ENCODE data around the gene FBXL7. TPM values are rescaled to one million over a fixed set of nuclear protein-coding genes. Genes with fewer than 3 reads are reported as not detected.

The FBXL7 gene
- total and polyA plus RNA-seq, 2 of the 8 experiments (the other 6 are each of a cell fraction or from before 2014, with no cell fraction given): 17.7 to 17.8 TPM

GRCh38 chr5:15647251-15647650 lies 147.3 kb downstream of the FBXL7 start:
- H3K4ac ChIP-seq (replicated peaks; ENCODE audit: insufficient read length, low read depth, low read length): no peak overlapping the region
- POLR2A ChIA-PET (ENCODE audit: partially characterized antibody): no interaction called here
- no peaks in the 10 kb centered on the region; the same call in 1 of the 2 replicates for H3K79me1 ChIP-seq (ENCODE audit: low read depth, low read length)
- H3K9ac ChIP-seq (replicated peaks in 1 of 4; ENCODE audit: extremely low read depth in 1 of 4, low read depth in 3 of 4, low read length in 3 of 4): no peak overlapping the region
- H3K79me2 ChIP-seq (ENCODE audit: control insufficient read depth in 1 of 2, insufficient read depth in 2 of 2, low read length in 2 of 2): peaks cover 0 to 25% of the 10 kb centered on the region in 2 experiments; a peak in 3 of 4 replicates
- H3K23ac ChIP-seq (ENCODE audit: insufficient read length): no peak overlapping the region
- no peak overlapping the region for H2AK5ac ChIP-seq (ENCODE audit: low read depth, low read length)
- no peak overlapping the region for H4K8ac ChIP-seq (ENCODE audit: extremely low read depth, insufficient read depth, low read length)
- no peak overlapping the region for H2BK5ac ChIP-seq (ENCODE audit: low read depth, low read length)
- H3K18ac ChIP-seq (ENCODE audit: extremely low read depth, low read length): no peak overlapping the region
- H2BK12ac ChIP-seq (ENCODE audit: low read depth, low read length): no peak overlapping the region
- H2BK20ac ChIP-seq (ENCODE audit: low read length): no peak overlapping the region
- no peak overlapping the region for H4K91ac ChIP-seq (replicated peaks; ENCODE audit: insufficient read length, low read length)
- WGBS, 2 experiments (ENCODE audit: extremely low coverage in 1 of 2, insufficient coverage in 1 of 2, insufficient read length in 1 of 2, insufficient replicate concordance in 2 of 2, low coverage in 1 of 2, low lambda C conversion rate in 2 of 2, missing lambda C conversion rate in 1 of 2): 96% methylated on average over 4 of the region's 4 CpGs; no CpG with 5 or more reads in 1 of the 2 experiments
- H4K5ac ChIP-seq (ENCODE audit: insufficient read length, low read depth, low read length): no peak overlapping the region
- CTCF ChIA-PET (ENCODE audit: partially characterized antibody): no interaction called here
- H3K23me2 ChIP-seq (ENCODE audit: low read depth, low read length): no peaks in the 10 kb centered on the region
- H2AFZ ChIP-seq (ENCODE audit: low read length): no peak overlapping the region
- no peak overlapping the region for H3K4me2 ChIP-seq (ENCODE audit: insufficient read depth in 1 of 2, low read depth in 2 of 2, low read length in 2 of 2)
- H3K36me3 ChIP-seq (ENCODE audit: control insufficient read depth in 2 of 4, insufficient read depth in 4 of 4, low read length in 3 of 4): no peaks in the 10 kb centered on the region
- H3K27me3 ChIP-seq (replicated peaks in 1 of 4; ENCODE audit: control insufficient read depth in 3 of 4, extremely low read depth in 1 of 4, insufficient read depth in 3 of 4, low read length in 3 of 4): no peaks in the 10 kb centered on the region
- H3K14ac ChIP-seq (ENCODE audit: insufficient read length): no peak overlapping the region
- no peak overlapping the region for H2BK120ac ChIP-seq (replicated peaks; ENCODE audit: low read depth, low read length)
- H4K20me1 ChIP-seq (replicated peaks in 1 of 2; ENCODE audit: control insufficient read depth in 1 of 2, insufficient read depth in 2 of 2, low read length in 2 of 2): no peaks in the 10 kb centered on the region
- no peak overlapping the region for H3K56ac ChIP-seq (replicated peaks; ENCODE audit: insufficient read length, low read depth, low read length)
- no peak overlapping the region for H3K27ac ChIP-seq (ENCODE audit: low read depth, low read length)
- H3K4me1 ChIP-seq (replicated peaks in 1 of 4; ENCODE audit: control insufficient read depth in 3 of 4, insufficient read depth in 4 of 4, low read length in 3 of 4): peaks cover 3 to 13% (median 11%) of the 10 kb centered on the region in 4 experiments; a peak in 6 of 7 replicates
- no peaks in the 10 kb centered on the region for H3K9me3 ChIP-seq (ENCODE audit: insufficient read depth in 2 of 2, low read depth in 1 of 2, low read length in 1 of 2)
- FAIRE-seq: no peak
- DNase-seq (ENCODE audit: low read depth in 1 of 2, low spot score in 2 of 2): no peak
- no peak overlapping the region for H3K4me3 ChIP-seq (ENCODE audit: extremely low read depth in 1 of 4, insufficient read depth in 2 of 4, low read depth in 3 of 4, low read length in 4 of 4)
- H2BK15ac ChIP-seq (ENCODE audit: low read length): no peak overlapping the region
- TF ChIP-seq TEAD4 (IDR thresholded peaks at IDR 0.05; ENCODE audit: low read depth, low read length): no peak
- no peak for TF ChIP-seq SP4 (IDR thresholded peaks at IDR 0.05; ENCODE audit: low read length)
- TF ChIP-seq MAFK (IDR thresholded peaks at IDR 0.05; ENCODE audit: low read depth, low read length): no peak
- no peak for TF ChIP-seq TAF7 (optimal IDR thresholded peaks at IDR 0.05; ENCODE audit: borderline replicate concordance, low read depth, low read length)
- TF ChIP-seq CREB1 (IDR thresholded peaks at IDR 0.05): no peak
- no peak for TF ChIP-seq SUZ12 (IDR thresholded peaks at IDR 0.05; ENCODE audit: low read length)
- no peak for TF ChIP-seq FOSL1 (IDR thresholded peaks at IDR 0.05; ENCODE audit: insufficient read depth, low read depth, low read length)
- no peak for TF ChIP-seq KDM4A (IDR thresholded peaks at IDR 0.05; ENCODE audit: low read depth, low read length, severe bottlenecking)
- no peak for TF ChIP-seq SIRT6 (IDR thresholded peaks at IDR 0.05; ENCODE audit: low read length)
- no peak for TF ChIP-seq ZNF274 (IDR thresholded peaks at IDR 0.05; ENCODE audit: borderline replicate concordance, extremely low read depth, low read length)
- no peak for TF ChIP-seq SP2 (IDR thresholded peaks at IDR 0.05; ENCODE audit: low read length)
- TF ChIP-seq EGR1 (IDR thresholded peaks at IDR 0.05; ENCODE audit: borderline replicate concordance, low read depth, low read length): no peak
- TF ChIP-seq EZH2 (IDR thresholded peaks at IDR 0.05; ENCODE audit: low read depth, low read length, severe bottlenecking): no peak
- TF ChIP-seq BRCA1 (IDR thresholded peaks at IDR 0.05; ENCODE audit: low read depth, low read length): no peak

All from H1 (cell line).